AG04449 (cell line): Measurements from ENCODE around the gene ZNF219.

ENCODE experiments used
- CTCF ChIA-PET: fragments of 350-600 bp; formaldehyde crosslinking; extraction: SDS; loops from one replicate; lab custom pipeline; 2021; ENCODE audit warnings: antibody characterized with exemption; lab: Yijun Ruan, JAX
- POLR2A ChIA-PET: fragments of 400-600, 350-600 bp; formaldehyde crosslinking; extraction: SDS; loops from one replicate; lab custom pipeline; 2020; ENCODE audit warnings: antibody characterized with exemption, inconsistent platforms; lab: Yijun Ruan, JAX
- DNase-seq: peaks from one replicate; pipeline ENCODE4 v3.0.0-alpha.2; 2010; ENCODE audit warnings: low read depth, low spot score
- H3K4me3 ChIP-seq: 2 replicates; pipeline ENCODE4 v1.5.1; 2011; ENCODE audit warnings: low read depth, mild to moderate bottlenecking, control low read depth, low read length
- TF ChIP-seq, protein P1 (sequence below): IDR thresholded peaks from one replicate; pipeline ENCODE4 v1.5.1; 2011; ENCODE audit warnings: mild to moderate bottlenecking, moderate library complexity, low read length, control low read depth, inconsistent platforms; ENCODE audit not compliant: insufficient read depth; ENCODE audit errors: missing control alignments

ZNF219 gene

GRCh38 chr14:21121122-21121521 is 22.7 kb upstream of the ZNF219 start:
- TF ChIP-seq, protein P1, sequence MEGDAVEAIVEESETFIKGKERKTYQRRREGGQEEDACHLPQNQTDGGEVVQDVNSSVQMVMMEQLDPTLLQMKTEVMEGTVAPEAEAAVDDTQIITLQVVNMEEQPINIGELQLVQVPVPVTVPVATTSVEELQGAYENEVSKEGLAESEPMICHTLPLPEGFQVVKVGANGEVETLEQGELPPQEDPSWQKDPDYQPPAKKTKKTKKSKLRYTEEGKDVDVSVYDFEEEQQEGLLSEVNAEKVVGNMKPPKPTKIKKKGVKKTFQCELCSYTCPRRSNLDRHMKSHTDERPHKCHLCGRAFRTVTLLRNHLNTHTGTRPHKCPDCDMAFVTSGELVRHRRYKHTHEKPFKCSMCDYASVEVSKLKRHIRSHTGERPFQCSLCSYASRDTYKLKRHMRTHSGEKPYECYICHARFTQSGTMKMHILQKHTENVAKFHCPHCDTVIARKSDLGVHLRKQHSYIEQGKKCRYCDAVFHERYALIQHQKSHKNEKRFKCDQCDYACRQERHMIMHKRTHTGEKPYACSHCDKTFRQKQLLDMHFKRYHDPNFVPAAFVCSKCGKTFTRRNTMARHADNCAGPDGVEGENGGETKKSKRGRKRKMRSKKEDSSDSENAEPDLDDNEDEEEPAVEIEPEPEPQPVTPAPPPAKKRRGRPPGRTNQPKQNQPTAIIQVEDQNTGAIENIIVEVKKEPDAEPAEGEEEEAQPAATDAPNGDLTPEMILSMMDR = no peak
- CTCF ChIA-PET = interaction anchor here (1.8 to 6.4 kb wide), 2 partner anchors 15 to 16 kb away, joined by 6 to 35 read pairs; no protein-coding TSS in a partner anchor
- POLR2A ChIA-PET = no interaction called here
- no peak for DNase-seq
- H3K4me3 ChIP-seq = no peak overlapping the region

- DNase-seq = no peak
- TF ChIP-seq, protein P1 = no peak
- H3K4me3 ChIP-seq = no peak overlapping the region
- ChIA-PET CTCF (interaction anchor here (1.8 to 6.4 kb wide), 2 partner anchors 15 to 16 kb away, joined by 6 to 35 read pairs; no protein-coding TSS in a partner anchor), POLR2A (no interaction called here)
Measured at GRCh38 chr14:21120686-21121085, 22.2 kb upstream of the ZNF219 start.

GRCh38 chr14:21118933-21119332 is 20.5 kb upstream of the ZNF219 start:
- DNase-seq = no peak
- POLR2A ChIA-PET = no interaction called here
- no peak overlapping the region for H3K4me3 ChIP-seq
- TF ChIP-seq, protein P1 = no peak
- CTCF ChIA-PET = interaction anchor here (1.1 to 6.4 kb wide), 2 partner anchors 10 to 14 kb away, joined by 3 to 35 read pairs; no protein-coding TSS in a partner anchor

- ChIA-PET CTCF (interaction anchor here (2.1 to 14.2 kb wide), 3 partner anchors 8 to 98 kb away, joined by 7 to 684 read pairs (median 49); no protein-coding TSS in a partner anchor), POLR2A (no interaction called here)
- TF ChIP-seq, protein P1 = no peak
Measured at GRCh38 chr14:21113369-21113768, 14.9 kb upstream of the ZNF219 start.

GRCh38 chr14:21112255-21112654 is 13.8 kb upstream of the ZNF219 start:
- no peak overlapping the region for H3K4me3 ChIP-seq
- POLR2A ChIA-PET = no interaction called here
- no peak for DNase-seq
- CTCF ChIA-PET = interaction anchor here (1.1 to 14.2 kb wide), 5 partner anchors 7 to 97 kb away, joined by 3 to 684 read pairs (median 5); no protein-coding TSS in a partner anchor
- TF ChIP-seq, protein P1 = no peak

More at GRCh38 chr14:21113369-21113768, 14.9 kb upstream of the ZNF219 start:
- DNase-seq = no peak
- no peak overlapping the region for H3K4me3 ChIP-seq

DNA sequence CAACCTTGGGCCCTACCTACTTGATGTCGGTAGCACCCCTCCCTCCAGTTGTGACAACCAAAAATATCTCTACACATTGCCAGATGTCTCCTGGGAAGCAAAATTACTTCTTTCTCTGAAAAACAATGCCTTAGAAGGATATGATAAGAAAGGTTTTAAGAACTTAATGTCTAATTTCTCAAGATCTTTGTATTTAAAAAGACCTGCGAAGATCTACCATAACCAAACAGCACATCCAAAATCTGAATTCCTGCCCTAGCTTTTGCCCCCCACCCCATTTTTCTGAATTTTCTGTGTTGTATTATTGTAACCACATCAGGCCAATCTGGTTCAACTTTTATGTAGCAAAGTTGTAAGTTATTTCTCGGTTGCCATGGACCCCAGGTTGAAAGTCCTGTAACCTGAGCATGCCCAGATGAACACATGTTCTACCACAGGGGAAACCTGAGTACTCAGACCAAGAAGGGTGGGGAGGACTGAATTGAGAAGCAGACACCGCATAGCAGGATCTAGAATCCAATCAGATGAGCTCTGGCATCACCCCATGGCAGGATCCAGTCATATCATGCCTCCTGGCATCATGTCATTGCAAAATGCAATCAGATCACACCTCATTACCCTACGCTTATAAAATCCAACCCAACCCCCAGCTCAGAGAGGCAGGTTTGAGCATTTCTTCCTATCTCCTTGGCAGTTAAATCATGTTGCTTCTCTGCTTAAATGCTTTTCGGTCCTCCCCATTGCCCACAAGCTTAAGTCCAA is 11.1 kb upstream of the ZNF219 start:
- no peak for DNase-seq
- CTCF ChIA-PET = interaction anchor here (0.6 to 14.2 kb wide), 9 partner anchors 15 to 1246 kb away, joined by 3 to 684 read pairs (median 6); partner anchors contain the start of gene ZNF219
- POLR2A ChIA-PET = no interaction called here
- TF ChIP-seq, protein P1 = no peak
- no peak overlapping the region for H3K4me3 ChIP-seq
